ENCODE results near the gene ZNF148.

ZNF148 gene

GRCh38 chr3:125213946-125214542, 161.1 kb downstream of the ZNF148 start:
- no peak for DNase-seq

DNA sequence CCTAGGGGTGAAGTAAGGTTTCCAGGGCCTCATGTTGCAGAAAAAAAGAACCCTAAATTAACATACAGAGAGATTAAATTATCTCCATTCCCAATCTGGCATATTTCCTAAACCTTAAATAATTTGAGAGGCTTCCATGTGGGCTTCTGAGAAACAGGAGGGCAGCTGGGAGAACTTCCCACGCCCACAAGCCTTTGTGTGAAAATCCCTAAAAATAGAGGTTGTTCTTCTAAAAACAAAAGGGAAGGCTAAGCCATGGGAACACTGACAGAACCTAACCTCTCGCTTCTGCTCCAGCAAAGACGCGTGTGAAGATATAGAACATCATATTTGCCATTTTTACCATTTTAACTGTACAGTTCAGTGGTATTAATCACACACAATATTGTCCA, 161.8 kb downstream of the ZNF148 start:
- no peak for DNase-seq

DNA sequence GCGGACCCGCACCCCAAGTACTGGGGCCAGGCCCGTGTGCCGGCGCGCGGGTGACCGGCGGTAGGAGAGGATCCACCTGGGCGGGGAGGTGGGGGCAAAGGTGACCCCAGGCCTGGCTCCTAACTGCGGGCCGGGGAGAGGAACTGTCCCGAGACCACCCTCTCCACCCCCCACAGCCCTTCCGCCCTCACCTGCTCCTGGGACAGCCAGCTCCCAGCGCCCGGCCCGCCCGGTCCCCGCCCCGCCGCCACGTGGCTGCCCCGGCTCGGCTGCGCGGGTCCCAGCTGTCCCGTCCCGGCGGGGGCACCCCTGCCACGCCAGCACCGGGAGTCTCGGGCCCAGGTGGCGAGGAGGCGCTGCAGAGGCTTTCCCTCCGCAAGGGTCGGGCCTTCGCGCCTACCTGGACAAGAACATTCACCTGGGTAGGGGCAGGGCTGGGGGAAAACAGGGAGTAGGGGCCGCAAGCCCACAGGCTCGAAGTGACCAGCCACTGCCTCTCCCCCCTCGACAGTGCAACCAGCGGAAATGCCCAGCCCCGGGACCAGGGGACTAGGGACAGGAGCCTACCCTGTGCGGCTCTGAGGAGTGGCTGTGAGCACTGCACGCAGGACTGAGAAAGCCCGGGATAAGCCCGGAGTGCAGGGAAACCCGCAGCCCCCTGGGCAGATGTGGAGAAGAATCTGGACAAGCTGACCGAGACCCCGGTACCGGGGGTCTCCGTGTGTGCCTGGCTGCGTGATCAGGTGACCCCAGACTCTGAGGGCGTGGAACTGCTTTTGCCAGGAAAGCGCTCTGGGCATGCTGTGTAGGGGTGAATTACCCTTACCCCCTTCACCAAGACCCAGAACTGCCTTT, 162.4 kb downstream of the ZNF148 start, which contains the start of gene SLC12A8:
SLC12A8 (minus strand) TSS at position 240 of the 855 bp plus-strand sequence. CDS start 1,399 bp downstream, outside the sequence.
- no peak for DNase-seq

GRCh38 chr3:125212091-125212508, 163.0 kb downstream of the ZNF148 start:
- no peak for DNase-seq

DNA sequence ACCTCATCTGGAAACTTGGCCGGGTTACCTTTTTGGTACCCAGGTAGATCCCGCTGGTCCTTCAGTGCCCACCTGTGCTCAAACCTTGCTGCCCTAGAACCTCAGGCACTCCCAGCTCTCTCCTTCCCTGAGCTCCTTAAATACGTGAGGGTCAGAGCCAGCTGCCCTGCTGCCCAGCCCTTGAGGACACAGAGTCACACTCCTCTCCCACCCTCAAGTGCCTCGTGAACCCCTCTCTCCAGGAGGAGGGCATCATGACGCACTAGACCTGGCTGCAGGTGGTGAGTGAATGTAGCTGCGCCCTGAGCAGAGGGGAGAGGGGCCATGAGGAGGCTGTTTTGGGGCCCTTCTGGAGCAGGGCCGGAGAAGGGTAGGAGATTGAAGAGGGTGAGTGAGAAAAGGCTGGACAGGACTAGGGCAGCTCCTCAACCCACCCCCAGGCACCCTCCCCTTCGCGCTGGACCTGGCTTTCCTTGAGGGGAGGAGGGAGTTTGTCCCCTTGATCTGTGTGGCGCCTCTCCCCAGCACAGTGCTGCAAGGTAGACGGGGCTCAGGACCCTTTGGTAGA, 163.5 kb downstream of the ZNF148 start:
- no peak for DNase-seq

- no peak for DNase-seq
These were observed 167.1 kb downstream of the ZNF148 start for GRCh38 chr3:125207949-125208568.

DNA sequence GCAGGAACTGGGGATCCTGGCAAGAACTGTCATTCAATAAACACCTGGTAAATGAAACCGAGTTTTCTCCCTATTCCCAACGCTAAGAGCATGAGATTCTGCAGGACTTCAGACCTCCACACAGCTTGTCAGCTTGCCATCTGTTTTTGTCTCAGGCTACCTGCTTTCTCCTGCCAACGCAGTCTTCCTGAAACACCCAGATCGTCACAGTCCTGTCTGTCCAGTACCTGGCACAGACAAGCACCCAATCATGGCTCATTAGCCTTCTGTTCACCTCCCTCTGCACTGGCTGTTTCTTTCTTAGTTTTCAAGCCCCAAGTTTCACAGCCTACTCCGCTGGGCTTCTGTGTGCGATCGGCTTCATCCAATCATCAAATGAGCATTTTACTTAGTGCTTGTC, 167.6 kb downstream of the ZNF148 start:
- no peak for DNase-seq

DNA sequence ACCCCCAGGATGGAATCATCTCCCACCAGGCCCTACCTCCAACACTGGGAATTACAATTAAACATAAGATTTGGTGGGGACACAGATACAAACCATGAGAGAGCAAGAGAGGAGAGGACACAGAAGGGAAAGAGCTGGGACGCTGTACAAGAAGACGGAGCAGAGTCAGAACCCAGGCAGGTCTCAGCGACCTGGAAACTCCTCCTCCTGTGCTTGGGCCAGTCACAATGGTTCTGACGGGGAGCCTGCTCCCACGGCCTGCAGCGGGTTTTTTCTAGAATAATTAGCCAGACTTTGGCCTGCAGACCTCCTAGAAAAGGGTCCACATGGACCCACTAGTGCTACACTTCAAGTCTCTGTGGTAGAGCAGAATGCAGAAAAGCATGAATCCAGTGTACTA, 168.2 kb downstream of the ZNF148 start:
- no peak for DNase-seq

GRCh38 chr3:125203731-125204130, 171.4 kb downstream of the ZNF148 start:
- DNase-seq: no peak

- no peak for DNase-seq
These were observed 172.9 kb downstream of the ZNF148 start for GRCh38 chr3:125202197-125202596.

DNA sequence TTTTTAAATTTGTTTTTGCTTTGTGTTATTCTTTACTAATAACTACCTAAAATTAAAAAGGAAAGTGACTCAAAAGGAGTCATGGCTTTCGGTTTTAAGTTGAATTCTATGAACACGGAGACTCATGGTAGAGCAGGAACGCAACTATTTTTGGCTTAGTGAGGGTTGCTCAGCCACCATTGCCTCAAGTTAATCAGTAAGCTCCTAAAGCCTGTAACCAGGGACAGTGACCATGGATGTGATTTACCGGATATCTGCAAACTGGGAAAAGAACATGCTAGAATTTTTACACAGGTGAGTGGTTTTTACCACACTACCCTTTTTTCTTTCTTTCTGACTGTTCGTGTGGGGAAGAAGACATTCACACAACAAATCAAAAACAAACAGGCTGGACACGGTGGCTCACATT, 174.4 kb downstream of the ZNF148 start:
- no peak for DNase-seq

DNA sequence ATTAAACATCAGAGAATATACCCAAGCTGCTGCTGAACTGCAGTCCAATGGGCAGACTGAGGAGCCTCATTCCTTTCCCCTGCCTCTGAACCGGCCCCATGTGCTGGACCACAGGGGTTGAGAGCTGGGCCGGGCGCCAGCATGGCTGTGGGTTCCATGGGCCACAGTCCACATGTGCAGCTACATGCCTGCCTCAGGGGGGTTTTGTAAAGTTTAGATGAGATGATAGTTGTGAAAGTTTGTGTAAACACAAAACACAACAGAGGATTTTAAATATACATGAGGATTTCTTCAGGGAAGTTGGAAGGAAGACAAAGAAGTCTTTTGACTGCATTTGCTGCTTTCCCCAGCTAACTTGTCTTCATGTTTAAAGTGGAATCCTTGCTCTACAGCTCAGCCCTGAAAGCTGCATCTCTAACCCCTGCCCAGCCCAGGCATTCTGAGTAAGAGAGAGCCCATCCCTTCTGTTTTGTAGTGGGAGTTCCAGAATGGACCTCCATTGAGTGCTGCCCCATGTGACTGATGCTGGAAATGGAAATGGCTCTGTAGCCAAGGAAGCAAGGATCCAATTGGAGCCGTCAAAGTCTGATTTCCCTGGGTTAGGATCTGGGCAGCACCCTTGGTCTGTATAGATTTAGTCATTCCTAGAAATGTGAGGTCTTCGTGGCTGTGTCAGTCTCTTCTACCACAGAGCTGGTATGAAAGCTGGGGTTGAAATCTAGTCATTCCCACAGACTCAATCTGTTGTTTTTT, 180.1 kb downstream of the ZNF148 start:
- no peak for DNase-seq

DNA sequence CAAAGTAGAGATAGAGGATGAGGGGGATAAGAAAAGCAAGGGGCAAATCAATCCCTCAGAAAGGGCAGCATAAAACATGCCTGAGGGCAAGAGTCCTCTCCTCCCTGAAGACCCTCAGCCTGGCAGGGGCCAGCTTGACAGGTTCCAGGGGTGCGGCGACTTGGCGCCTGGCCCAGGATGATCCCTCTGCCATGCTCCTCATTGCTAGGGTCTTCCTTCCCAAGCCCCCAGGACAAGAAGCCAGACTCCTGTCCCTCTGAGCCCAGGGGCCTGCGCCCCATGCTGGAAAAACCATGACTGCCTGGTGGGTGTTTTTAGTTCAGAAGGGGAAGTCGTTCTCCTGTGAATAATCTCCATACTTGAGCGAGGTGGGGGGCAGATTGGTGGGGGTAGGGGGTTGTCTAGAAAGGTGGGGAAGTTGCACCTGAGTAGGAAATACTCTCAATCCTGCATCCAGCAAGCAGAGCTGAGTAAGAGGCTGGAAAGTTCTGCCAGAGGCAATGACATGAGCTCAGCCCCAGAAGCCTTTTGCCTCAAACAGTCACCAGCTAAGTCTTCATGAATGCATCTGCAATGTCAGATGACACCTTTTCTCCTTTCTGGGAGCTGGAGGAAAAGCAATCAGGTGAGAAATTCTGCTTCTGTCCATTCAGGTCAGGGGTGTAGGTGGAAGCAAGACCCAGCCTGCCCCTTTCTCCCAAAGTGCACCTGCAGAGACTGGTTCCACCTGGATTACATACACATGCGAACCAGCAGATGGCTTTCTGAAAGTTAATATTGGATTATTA, 180.9 kb downstream of the ZNF148 start:
- no peak for DNase-seq

DNA sequence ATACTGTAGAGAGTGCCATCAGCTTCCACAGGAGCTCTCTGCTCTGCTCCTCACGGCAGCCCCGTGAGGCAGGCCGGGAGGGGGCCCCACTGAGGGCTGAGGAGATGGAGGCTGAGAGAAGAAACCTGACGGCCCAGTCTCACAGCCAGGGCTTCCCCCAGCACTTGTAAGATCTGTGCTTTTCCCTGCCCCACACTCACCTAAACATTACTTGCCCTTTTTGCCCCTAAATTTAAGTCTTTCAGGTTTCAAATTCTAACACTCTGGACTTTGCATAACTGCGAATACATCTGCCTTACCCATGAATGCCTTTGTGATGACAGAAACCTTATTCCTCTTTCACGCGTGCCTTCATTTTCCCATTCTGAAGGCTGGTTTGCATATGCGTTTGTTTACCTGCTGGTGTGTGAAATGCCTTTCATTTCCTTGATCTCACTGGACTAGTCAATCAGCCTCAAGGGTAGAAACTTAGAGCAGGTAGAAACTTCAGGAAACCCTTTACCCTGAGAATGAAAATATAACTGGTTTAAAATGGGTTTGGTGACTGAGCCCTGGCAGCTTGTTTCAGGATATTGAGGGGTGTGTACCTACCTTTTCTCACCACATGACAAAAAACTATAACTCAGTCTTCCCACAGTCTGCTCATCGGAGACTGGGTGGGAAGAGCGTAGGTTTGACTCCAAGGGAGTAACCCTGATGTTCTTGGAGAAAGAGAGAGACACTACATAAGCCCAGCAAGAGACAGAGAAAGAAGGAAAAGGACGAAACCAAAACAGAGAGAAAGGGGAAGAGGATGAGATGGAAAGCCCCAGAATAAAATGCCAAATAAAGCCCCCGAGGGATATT, 182.7 kb downstream of the ZNF148 start:
- DNase-seq: no peak

- no peak for DNase-seq
These were observed 183.4 kb downstream of the ZNF148 start for GRCh38 chr3:125191730-125192129.

GRCh38 chr3:125191256-125191655, 183.9 kb downstream of the ZNF148 start:
- no peak for DNase-seq

GRCh38 chr3:125190786-125191185, 184.3 kb downstream of the ZNF148 start:
- DNase-seq: no peak

- DNase-seq: no peak
These were observed 185.6 kb downstream of the ZNF148 start for GRCh38 chr3:125189378-125190165.

DNA sequence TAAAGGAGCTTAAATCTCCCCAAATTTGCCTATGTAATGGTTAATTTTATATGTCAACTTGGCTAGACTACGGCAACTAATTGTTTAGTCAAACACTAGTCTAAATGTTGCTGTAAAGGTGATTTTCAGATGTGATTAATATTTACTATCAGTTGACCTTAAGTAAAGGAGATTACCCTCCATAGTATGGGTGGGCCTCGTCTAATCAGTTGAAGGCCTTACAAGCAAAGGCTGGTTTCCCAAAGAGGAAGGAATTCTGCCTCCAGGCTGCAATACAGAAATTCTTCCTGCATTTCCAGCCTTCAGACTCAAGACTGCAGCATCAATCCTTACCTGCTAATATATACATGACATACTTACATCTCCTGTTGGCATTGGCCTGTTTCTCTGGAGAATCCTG, 186.2 kb downstream of the ZNF148 start:
- no peak for DNase-seq

- DNase-seq: no peak
These were observed 187.6 kb downstream of the ZNF148 start for GRCh38 chr3:125187599-125187910.
